H1 (cell line): ENCODE data around the gene GADL1. TPM values are rescaled to one million over a fixed set of nuclear protein-coding genes. Genes with fewer than 3 reads are reported as not detected.

Source experiments
- ASH2L ChIP-seq: fragments of 200-600, 300-600 bp; sonication (generic); IDR thresholded peaks from one replicate; pipeline ENCODE4 v1.7.1; 2017; ENCODE audit warnings: low read length
- EZH2 ChIP-seq: fragments of 200-600 bp; sonication (generic); IDR thresholded peaks from 2 replicates; pipeline ENCODE4 v1.7.1; 2012; ENCODE audit warnings: low read depth, mild to moderate bottlenecking, moderate library complexity, low read length, inconsistent platforms; ENCODE audit not compliant: severe bottlenecking
- FOSL1 ChIP-seq: IDR thresholded peaks from 2 replicates; pipeline ENCODE4 v1.6.1; 2011; ENCODE audit warnings: mild to moderate bottlenecking, low read depth, low read length, moderate library complexity; ENCODE audit not compliant: insufficient read depth
- SAP30 ChIP-seq: fragments of 300-600 bp; sonication (generic); IDR thresholded peaks from 2 replicates; pipeline ENCODE4 v1.7.1; 2012; ENCODE audit warnings: low read length, moderate library complexity, mild to moderate bottlenecking, inconsistent platforms; ENCODE audit not compliant: insufficient read depth, insufficient replicate concordance
- TBP ChIP-seq: IDR thresholded peaks from 2 replicates; pipeline ENCODE4 v1.6.1; 2011; ENCODE audit warnings: low read depth, low read length, improper control_type of control experiment
- polyA plus RNA-seq, 7 experiments: library from polyadenylated mRNA; depleted of rRNA in 3 of 7; stranded (reverse) in 5 of 7; unstranded in 2 of 7; fragments of >200 nt in 5 of 7; fragments of 200-250 nt in 2 of 7; gene quantifications; 1 replicate in 5 of 7; 2 replicates in 1 of 7; 4 replicates in 1 of 7; pipeline versions ENCODE4 v1.2.1 to v1.2.3, GENCODE V29; 2011 to 2013; ENCODE audit warnings: missing spikeins in 2 of 7, mixed read lengths in 2 of 7
- total RNA-seq: library from RNA; stranded (reverse); fragmentation: NEBNext Ultra II Directional; extraction: Animal tissue kit (Norgen Biotek cat#: 25700); gene quantifications from 2 replicates; pipeline ENCODE4 v1.2.1, GENCODE V29; 2021

The GADL1 gene
- total and polyA plus RNA-seq, 2 of the 8 experiments (the other 6 are each of a cell fraction or from before 2014, with no cell fraction given): 0.03 to 0.30 TPM

DNA sequence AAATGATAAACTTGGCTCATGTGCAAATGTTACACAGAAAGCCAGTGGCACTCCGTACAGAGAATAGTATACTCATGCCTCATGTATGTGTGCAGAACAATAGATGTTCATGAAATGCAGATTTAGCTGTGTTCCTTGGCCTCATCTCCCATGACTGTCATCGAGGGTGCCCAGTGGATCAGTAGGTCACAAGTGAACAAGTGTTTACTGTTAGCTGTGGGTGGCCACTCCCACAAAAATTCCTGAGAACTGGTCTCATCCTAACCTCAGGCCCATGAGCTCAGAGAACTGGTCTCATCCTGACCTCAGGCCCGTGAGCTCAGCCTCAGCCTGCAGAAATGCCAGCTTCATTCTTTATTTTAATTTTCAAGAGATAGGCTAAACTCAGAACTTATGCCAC lies 124.1 kb downstream of the GADL1 start (continued):
- no peak for TF ChIP-seq EZH2
- no peak for TF ChIP-seq FOSL1
- no peak for TF ChIP-seq ASH2L
- TF ChIP-seq TBP: no peak
- no peak for TF ChIP-seq SAP30
